Ishikawa (cell line): ENCODE results near the gene DENND1C.

Source experiments
- CEBPB ChIP-seq: IDR thresholded peaks from 2 replicates; pipeline ENCODE4 v1.6.1; 2012
- EP300 ChIP-seq: IDR thresholded peaks from 2 replicates; pipeline ENCODE4 v1.6.1; 2012; ENCODE audit warnings: borderline replicate concordance
- NFIC ChIP-seq: IDR thresholded peaks from 2 replicates; pipeline ENCODE4 v1.6.1; 2012
- RAD21 ChIP-seq: IDR thresholded peaks from 2 replicates; pipeline ENCODE4 v1.6.1; 2012; ENCODE audit warnings: low read depth
- TEAD4 ChIP-seq: IDR thresholded peaks from 2 replicates; pipeline ENCODE4 v1.6.1; 2012
- YY1 ChIP-seq: IDR thresholded peaks from 2 replicates; pipeline ENCODE4 v1.6.1; 2012; ENCODE audit warnings: low read depth
- TF ChIP-seq, protein P1 (sequence below): IDR thresholded peaks from 2 replicates; pipeline ENCODE4 v1.6.1; 2012; ENCODE audit warnings: low read depth, mild to moderate bottlenecking
- TF ChIP-seq, protein P2 (sequence below): IDR thresholded peaks from 2 replicates; pipeline ENCODE4 v1.6.1; 2012

DNA sequence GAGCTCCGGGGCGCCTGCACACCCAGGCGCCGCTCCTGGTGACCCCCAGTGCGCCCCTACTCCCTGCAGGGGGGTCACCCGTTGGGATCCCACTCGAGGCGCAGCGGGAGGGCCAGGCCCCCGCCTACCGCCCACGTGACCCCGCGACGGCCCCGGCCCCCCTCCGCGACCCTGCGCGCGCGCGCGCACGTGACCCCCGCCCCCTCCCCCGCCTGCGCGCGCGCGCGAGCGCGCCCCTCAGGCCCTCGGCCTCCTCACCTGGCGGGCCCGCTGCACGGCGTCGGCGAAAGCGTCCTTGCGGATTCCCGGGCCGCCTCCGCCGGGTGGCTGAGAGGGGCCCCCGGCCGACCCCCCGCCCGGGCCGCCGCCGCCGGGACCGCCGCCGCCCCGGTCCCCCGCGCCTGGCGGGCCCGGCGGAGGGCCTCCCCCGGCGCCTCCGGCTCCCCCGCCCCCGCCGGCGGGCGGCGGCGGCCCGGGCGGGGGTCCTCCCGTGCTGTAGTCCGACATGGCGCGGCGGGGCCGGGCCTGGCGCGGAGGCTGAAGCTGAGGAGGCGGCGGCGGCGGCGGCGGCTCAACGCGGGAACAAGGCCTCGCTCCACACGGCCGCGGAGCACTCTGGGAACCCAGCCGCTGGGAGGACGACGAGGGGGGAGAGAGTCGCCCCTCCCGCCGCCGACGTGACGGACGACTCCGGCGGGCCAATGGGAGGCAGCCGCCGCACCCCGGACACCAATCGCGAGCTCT, 57.2 kb downstream of the DENND1C start, which contains the start of gene KHSRP:
- TF ChIP-seq RAD21, result no peak
- no peak for TF ChIP-seq NFIC
- no peak for TF ChIP-seq CEBPB
- TF ChIP-seq EP300, result no peak
- TF ChIP-seq YY1, result no peak
- TF ChIP-seq, protein P1, sequence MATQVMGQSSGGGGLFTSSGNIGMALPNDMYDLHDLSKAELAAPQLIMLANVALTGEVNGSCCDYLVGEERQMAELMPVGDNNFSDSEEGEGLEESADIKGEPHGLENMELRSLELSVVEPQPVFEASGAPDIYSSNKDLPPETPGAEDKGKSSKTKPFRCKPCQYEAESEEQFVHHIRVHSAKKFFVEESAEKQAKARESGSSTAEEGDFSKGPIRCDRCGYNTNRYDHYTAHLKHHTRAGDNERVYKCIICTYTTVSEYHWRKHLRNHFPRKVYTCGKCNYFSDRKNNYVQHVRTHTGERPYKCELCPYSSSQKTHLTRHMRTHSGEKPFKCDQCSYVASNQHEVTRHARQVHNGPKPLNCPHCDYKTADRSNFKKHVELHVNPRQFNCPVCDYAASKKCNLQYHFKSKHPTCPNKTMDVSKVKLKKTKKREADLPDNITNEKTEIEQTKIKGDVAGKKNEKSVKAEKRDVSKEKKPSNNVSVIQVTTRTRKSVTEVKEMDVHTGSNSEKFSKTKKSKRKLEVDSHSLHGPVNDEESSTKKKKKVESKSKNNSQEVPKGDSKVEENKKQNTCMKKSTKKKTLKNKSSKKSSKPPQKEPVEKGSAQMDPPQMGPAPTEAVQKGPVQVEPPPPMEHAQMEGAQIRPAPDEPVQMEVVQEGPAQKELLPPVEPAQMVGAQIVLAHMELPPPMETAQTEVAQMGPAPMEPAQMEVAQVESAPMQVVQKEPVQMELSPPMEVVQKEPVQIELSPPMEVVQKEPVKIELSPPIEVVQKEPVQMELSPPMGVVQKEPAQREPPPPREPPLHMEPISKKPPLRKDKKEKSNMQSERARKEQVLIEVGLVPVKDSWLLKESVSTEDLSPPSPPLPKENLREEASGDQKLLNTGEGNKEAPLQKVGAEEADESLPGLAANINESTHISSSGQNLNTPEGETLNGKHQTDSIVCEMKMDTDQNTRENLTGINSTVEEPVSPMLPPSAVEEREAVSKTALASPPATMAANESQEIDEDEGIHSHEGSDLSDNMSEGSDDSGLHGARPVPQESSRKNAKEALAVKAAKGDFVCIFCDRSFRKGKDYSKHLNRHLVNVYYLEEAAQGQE, result no peak
- no peak for TF ChIP-seq TEAD4
- TF ChIP-seq, protein P2, sequence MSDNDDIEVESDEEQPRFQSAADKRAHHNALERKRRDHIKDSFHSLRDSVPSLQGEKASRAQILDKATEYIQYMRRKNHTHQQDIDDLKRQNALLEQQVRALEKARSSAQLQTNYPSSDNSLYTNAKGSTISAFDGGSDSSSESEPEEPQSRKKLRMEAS, result peak; percentile 78
